H4 (cell line): Measurements from ENCODE around the gene STX16. TPM values are rescaled to one million over a fixed set of nuclear protein-coding genes. Genes with fewer than 3 reads are reported as not detected.

Source experiments
- DNase-seq: peaks from one replicate; pipeline ENCODE4 v3.0.0-alpha.2; 2015; ENCODE audit warnings: low spot score
- total RNA-seq: library from RNA; depleted of rRNA; stranded (reverse); fragments of >200 nt; shearing (Covaris generic); gene quantifications from 2 replicates; pipeline ENCODE4 v1.2.3, GENCODE V29; 2014

Gene STX16
- total RNA-seq, 1 experiment from 2014 or later: 8.8 TPM

DNA sequence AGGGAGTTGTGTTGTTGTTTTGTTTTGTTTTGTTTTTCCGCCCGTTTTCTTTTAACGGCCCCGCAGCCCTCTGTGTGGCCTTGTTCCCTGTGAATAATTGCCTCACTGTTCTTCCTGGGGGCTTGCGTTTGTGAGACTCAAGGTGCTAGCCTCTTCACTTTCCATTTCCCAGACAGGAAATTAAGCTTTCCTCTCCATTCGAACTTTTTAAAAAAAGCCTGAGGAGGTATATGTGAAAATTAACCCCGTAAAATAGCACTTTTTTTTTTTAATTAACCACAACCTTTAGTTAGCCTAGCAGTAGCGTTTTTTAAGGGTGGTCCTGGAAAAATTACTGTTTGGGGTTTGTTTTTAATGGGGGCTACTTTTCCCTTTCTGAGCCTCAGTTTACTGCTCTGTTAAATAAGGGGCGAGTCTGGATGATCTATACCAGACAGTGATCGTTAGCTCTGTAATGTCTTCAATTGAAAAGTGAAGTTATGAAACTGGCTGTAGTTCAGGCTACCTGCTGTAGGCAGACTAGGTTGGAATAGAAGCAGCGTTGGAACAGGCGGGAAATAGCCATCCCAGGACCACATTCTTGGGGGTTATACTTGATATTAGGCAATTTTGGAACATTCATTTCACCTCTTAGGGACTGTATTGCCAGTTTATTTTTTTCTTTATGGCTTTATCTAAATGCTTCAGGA is 1.7 kb downstream of the STX16 start:
- DNase-seq: no peak

DNA sequence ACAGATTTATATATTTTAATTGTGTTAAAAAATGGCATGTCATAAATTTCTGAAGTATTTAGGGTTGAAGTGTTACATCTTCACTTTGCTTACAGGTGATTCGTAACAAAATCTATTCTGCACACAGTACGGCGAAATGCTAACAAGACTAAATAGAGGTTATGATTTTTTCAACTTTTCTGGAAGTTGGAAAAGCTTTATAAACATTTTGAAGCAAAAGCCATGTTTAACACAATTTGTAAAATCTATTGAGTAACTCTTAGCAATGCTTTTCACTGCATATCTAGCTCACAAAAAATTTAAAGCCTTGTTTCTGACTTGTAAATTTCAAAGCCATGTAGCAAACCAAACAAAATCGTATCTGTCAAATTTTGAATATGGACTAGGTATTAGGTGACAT is 3.3 kb downstream of the STX16 start:
- no peak for DNase-seq

DNA sequence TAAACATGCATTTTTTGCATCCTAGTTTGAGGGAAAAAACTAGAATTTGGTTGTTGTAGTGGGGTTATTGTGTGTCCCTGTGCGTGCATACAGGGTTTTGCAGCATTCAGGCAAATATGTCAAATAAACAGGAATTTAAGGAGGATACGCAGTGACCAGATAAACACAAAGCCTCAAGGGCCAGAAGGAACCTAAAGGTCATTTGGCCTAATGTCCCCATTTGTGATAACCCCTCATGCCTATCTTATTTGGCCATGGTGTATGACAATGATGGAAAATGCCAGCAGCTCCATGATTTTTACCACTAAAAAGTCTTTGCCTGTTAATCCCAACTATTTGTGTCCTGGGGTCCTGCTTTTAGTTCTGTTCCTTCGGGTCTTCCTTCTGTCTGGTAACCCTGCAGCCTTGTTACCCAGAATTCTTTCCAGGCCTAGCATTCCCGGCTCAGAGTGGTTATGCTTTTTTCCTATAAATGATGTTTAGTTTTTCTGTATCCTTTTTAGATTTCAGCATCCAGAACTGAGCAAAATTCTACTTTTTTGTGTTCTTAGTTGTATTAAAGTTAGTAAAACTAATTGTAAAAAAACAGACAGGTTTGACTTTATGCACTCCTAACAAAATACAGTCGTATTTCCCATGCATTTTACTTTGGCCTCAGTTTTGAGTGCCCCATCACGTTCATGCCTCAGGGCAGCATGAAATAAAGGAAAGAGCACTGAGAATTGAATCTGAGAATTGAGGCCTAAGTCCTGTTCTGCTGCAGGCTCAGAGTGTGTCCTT is 4.4 kb downstream of the STX16 start:
- no peak for DNase-seq

DNA sequence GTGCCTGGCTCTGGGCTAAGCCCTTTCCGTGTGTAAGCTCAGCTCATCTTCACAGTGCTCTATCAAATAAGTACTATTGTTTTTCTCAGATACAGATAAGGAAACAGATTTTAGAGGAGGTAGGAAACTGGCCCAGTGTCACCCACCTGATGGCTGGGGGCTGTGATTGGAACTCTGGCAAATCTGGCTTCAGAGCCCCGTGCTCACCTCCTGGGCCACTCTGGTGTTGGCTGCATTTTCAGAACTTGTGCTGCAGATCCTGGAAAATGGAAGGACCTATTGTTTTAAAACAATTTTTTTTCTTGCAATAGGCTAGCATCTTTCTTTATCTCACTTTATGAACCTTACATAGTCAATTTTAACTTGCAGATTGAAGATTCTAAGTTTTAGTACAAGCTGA is 5.7 kb downstream of the STX16 start:
- no peak for DNase-seq

DNA sequence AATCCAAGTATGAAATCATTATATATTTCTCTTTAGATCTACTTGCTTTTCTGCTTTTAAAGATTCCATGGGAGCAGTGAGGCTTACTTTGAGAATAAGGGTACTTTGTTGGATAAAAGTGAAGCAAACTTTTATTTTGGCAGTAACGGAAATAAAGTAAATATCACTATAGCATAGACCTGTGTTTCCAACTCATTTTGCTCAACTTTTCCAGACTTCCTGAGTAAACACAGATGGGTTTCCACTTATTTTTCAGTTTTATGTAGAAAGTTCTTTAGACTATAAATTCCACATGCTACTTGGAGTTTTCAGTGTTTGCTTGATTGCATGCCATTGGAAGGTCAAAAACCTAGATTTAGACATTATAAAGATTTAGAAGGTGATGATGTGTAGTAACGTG is 6.2 kb downstream of the STX16 start:
- DNase-seq: no peak

DNA sequence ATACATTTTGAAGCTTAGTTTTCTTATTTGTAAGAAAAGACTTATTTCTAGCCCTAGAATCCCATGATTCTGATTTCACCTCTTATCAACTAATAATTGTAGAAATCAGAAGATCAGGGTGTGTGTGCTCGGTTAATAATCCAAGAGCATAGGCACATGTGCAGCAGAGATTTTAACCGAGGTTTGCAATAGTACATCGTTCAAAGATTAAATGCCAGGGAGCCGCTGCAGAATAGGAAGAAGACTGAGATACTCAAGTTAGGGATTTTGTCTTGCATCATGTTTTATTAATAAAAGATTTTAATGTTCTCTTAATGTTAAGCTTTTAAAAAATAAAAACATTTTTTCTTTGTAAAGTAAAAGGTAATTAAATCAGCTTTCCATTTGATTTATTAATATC is 6.9 kb downstream of the STX16 start:
- DNase-seq: no peak

DNA sequence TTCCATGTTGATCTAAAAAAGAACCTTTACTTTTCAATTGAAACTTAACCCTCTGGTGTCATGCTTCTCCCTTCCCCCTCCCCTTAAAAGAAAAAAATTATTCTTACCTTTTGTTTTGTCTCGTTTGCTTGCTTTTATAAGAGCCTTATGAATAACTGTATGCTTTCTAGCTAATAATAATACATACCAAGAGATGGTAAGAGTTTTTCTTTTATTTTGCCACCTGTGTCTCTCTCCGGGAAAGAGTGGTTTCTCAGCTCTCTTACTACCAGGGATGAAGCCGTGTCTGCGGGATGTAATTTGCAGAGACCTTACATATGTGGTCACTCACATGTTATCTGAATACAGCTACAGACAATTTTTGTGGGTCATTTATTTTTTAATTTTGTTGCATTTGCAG is 7.7 kb downstream of the STX16 start:
- no peak for DNase-seq

DNA sequence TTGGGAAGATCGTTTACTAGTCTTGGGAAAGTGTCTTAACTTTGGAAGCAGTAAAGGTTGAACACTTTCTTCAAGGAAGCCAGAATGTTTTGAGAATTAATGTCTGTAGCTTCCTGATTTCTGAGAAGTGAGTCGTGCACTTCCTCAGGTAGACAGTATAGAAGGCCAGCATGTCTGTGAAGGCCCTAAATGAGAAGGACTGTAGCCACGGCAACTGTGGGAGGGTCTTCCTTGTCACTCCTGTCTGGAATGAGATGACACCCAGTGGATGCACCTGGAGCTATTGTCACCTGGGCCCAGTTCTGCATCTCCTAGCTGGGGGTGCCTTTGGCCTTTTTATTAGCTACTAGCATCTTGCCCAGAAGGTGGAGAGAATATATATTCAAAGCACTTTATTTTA is 8.8 kb downstream of the STX16 start:
- no peak for DNase-seq

DNA sequence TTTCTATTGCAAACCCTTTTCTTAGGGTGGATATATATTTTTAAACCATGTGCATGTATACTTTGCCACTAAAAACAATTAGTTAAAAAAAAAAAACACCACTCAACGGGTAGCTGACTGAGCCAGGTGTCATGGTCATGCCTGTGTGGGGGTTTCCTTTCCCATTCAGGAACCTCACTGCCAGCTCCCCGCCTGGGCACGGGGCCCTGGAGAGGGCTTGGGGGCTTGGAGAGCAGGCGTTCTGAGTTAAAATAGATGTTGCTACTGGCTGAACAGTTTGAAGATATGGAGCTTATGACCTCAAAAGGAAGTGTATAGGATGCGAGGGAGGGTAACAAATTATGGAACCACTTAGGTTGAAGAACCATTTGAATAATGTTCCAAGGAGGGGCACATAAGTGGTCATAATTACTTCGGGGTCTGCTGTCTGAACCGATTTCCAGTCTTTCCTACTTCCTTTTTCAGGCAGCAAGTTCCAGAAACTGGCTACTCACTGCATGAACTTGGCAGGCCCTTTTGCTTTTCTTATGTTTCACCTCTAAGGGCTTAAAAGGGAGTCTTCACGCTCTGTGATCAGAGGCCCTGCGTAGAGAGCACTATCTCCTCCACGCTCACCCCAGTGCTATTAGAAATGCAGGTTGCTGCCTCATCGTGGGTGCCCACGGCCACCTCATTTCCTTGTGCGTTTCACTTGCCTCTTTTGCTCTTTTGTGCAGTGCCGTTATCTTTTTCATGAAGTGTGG is 9.9 kb downstream of the STX16 start:
- no peak for DNase-seq

DNA sequence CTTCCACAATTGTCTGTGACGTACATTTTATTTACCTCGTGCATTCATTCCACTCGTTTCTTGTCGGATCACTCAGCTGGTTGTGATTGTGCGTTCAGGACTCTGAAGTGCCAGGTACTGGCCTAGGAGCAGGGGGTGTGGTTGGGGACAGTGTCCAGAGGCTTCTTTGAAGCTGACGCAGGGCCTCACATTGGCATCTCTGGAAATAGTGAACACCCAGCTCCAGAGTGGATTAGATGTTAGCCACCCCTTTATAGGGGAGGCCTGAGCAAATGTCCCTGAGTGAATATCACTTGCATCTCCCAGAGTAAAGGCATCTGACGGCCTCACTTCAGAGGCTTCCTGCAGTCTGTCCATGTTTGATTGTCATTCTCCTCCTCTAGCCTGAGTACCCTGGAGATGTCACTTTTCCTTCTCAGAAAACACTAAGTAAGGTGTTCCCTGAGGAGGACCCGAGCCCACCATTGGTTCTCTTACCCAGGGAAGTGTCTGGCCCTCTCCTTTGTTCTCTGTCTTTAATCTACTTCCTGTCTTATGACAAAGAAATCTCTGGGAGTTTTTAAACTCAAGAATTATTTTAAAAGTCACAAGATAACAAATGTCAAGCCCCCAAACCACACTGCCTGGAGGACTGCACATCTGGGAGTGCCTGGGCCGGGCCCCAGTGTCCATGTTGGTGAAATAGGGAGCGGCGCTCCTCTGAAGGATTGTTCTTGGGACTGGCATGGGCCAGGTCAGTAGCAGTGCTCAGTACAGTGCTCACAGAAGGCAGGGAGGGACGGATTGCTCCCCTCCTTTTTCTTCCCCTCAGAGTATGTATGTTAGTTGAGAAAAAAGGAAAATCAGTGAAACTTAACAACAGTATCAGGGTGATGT is 10.8 kb downstream of the STX16 start:
- DNase-seq: no peak

DNA sequence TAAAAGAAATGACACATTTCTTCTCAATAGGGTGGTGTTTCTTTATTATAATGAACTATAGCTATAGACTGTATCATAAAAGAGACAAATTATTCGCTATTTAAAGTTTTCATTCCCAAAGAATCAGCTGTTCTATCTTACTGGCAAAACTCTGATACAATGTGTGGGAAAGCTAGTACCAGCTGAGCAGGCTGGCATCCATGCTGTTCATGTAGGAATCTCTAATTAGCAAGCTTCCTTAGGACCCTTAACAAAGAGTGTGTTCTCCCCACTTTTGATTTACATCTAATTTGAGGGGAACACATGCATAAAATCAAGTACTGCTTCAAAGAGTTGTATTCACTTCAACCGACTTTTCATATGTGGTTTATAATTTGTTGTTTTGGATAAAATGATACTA is 13.2 kb downstream of the STX16 start:
- no peak for DNase-seq

DNA sequence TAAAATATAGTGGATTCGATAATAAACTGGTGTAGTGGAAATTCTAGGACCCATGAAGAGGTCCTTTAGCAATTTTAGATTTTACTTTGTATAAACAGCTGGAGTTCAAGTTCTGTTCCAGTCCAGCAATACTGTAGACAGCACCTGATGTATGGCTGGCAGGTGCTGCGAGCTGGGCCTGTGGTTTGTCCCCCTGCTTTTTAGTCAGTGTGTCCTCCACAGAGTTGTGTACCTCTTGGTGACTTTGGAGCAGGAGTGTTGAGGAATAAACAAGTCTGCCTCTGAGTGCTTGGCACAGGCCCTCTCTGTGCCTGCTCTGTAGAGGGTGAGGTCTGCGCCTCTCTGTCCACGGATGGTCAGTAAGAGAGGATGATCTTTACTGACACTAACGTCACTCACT is 13.8 kb downstream of the STX16 start:
- no peak for DNase-seq

DNA sequence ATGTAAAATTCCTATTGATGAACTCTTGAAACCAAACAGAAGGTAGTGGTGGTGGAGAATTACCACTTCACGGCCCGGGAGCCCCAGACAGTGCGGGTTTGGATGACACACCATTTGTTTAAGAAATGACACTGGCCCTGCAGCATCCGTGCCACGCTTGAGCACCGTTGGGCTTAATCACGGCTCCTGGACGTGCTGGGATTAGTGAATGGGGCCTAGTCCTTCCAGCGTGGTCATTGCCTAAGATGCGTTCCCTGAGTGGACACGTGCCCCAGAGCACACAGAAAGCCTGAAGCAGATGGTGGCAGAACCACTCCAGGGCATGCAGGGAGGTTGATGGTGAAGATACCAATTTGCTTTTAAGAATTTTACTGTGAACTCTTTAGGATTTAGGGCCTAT is 14.5 kb downstream of the STX16 start:
- no peak for DNase-seq

DNA sequence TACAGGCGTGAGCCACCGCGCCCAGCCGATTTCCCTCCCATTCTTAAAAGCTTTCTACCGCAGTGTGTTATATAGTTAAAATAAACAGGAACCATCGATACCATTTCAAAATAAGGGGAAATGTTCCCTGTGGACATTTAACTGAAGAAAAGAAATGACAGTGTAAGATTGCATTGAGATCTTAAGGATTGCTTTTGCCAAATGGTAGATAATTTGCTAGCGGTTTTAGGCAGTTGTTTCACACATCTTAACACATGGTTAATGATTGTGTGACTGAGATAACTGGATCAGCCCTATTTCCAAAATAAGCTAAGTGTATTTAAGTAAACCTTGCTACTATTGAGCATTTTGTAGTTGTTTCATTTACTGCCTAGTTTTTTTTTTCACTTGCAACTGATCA is 15.6 kb downstream of the STX16 start:
- DNase-seq: no peak

DNA sequence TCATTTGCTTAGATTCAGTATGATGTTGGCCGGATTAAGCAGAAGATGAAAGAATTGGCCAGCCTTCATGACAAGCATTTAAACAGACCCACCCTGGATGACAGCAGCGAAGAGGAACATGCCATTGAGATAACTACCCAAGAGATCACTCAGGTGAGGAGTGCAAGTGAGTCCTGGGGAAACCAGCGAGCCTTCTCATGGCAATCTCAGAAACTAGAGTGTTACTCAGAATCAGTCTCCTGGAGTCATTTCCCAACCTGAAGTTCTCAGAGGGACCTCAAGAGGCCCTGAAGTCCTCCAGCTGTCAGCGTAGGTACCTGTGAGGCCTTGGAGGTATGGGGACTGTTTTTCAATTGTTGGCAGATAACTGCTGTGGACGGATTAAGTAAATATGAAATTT is 16.9 kb downstream of the STX16 start:
- DNase-seq: no peak

DNA sequence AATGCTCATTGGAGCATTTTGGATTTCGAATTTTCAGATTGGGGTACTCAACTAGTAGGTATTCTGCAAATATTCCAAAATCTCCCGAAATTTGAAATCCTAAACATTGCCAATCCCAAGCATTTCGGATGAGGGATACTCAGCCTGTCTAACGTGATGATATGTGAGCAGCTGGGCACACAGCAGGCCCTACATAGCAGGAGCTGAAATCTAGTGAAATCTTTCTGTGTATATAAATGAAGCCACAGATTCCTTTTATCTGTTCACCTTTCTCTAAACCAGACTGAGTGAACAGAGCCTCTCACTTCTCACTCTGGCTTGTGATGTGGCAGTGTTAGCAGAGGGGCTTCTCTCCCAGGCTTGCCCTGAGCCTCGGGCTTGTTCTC is 17.8 kb downstream of the STX16 start:
- DNase-seq: no peak

DNA sequence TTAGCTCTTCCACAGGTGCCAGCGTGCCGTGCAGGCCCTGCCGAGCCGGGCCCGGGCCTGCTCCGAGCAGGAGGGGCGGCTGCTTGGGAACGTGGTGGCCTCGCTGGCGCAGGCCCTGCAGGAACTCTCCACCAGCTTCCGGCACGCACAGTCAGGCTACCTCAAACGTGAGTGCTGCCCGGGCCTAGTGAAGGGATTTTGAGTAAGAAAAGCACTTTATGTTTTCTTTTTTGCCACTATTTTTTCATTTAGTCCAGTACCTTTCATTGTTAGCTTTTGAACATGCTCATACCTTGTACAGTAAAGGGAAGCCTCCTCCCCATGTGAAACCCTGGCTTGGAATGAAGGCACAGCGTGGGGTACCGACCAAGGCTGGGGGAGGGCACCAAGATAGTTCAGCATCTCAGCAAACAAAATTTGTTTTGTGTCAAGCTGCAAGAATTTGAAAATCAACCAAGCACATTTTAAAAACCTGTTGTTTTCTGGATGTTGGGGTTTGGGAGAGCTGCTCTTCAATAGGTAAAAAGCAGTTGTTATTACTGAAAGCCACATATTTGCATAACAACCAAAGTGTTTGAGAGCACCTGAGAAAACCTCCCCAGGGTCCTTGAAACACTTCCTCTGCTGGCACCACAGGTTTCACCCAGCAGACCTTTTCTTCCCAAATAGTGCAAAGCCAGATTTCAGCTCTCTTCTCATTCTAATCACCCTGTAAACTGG is 18.4 kb downstream of the STX16 start:
- no peak for DNase-seq

DNA sequence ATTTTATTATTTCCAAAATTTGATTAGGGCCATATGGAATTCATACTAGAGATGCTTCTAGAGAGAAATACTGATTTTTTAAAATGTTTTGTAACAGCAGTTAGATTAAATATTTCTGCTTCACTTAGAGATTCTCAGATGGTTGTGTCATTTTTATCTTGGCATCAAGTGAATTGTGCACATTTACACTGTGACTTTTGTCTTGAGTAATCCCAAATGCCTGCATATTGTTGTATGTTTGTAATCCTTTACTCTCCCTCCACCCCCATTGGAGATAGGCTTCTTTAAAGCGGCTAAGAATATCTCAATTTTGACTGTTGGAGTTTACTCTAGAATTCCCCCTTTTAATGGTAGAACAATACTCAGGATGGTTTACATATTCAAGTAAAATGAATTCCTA is 19.0 kb downstream of the STX16 start:
- DNase-seq: no peak

DNA sequence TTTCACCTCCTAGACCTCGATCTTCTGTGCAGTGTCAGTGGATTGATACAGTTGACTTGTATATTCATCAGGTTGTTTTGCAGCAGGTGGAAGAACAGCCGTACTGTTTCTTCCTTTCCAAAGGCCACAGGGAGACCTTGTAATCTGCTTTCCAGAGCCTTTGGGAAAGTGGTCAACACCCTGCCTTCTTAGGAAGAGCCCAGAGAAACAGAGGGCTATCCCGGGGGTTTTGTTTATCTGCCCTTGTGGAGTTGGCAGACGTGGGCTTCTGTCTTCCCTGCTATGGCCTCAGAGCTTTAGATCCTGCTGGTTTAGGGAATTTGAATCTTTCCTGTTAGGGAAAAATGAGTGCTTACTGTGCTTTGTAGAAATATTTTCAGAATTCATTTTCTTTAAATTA is 19.6 kb downstream of the STX16 start:
- DNase-seq: no peak

DNA sequence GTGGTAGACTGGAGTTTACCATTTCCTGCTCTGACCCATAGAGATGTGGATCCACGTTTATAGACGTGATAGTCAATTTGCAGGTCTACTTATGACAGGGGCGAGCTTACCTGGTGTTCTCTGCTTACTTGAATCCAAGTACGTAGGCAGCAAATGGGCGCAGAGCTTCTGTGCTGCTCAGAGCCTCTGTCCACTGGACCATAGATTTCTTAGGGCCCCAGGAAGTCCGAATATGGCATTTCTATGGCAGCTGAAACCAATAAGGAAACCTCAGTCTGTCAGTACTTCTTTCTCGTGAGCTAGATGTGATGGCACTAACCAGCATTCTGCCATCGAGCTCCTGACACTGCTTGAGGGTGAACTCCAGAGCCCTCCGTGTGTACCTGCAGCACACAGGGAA is 22.0 kb downstream of the STX16 start:
- DNase-seq: no peak

DNA sequence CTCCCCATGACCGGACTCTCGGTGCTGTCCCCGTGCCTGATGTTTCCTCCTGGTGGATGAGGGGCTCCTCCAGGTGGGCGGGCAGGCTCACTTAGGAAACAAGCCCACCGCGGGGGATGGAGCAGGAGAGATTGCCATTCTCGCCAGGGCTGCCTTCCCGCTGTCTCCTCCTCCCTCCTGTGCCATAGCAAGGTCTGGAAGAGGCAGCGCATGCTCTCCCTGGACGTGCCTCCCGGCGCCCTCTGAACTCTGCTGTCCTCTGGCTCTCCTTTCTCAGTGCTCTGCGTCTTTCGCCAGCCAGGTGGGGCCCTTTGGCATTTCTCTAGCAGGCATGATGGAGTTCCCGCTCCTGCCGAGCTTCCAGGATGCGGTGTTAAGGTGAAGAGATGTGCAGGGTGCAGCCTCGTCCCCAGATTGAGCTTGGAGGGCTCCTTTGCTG is 24.1 kb downstream of the STX16 start:
- DNase-seq: no peak
